Gastroesophageal sphincter (tissue), 4 donors: ENCODE results near the gene MUS81. TPM values are rescaled to one million over a fixed set of nuclear protein-coding genes. Genes with fewer than 3 reads are reported as not detected.
"Not testable (repeated sequence)": the region's sequence is repeated elsewhere in the genome, so short reads cannot be mapped to it uniquely, and the experiment has no call there.

Experiments
- ATAC-seq: fragments of 150-250 bp; one replicate; pipeline ENCODE4 v1.9.1; 2016; ENCODE audit warnings: mild to moderate bottlenecking, moderate library complexity
- H3K27ac ChIP-seq, 4 donors: fragments of 200-600 bp; sonication (generic) in 3 of 4; 1 replicate in 3 of 4; 2 replicates in 1 of 4; pipeline ENCODE4 v1.5.1; 2016 to 2019
- H3K27me3 ChIP-seq: fragments of 200-600 bp; sonication (generic); one replicate; pipeline ENCODE4 v1.5.1; 2019
- H3K36me3 ChIP-seq, 2 donors: fragments of 200-600 bp; sonication (generic); one replicate each; pipeline ENCODE4 v1.5.1; 2019; ENCODE audit warnings: control low read depth in 1 of 2
- H3K4me1 ChIP-seq, 3 donors: fragments of 200-600 bp; sonication (generic); 1 replicate in 2 of 3; 2 replicates in 1 of 3; pipeline ENCODE4 v1.5.1; 2016 to 2019; ENCODE audit warnings: control low read depth in 2 of 3
- H3K4me3 ChIP-seq, 2 donors: fragments of 200-600 bp; sonication (generic); one replicate each; pipeline ENCODE4 v1.5.1; 2019; ENCODE audit warnings: mild to moderate bottlenecking in 1 of 2, moderate library complexity in 1 of 2
- H3K9me3 ChIP-seq, 3 donors: fragments of 200-600 bp; sonication (generic); one replicate each; pipeline ENCODE4 v1.5.1; 2017 to 2019; ENCODE audit warnings: control low read depth in 2 of 3
- EP300 ChIP-seq: sonication (generic); formaldehyde crosslinking; IDR thresholded peaks from one replicate; pipeline ENCODE4 v1.6.1; 2017; ENCODE audit warnings: antibody characterized with exemption, mild to moderate bottlenecking
- POLR2A ChIP-seq, 2 donors: fragments of 450-650 bp; IDR thresholded peaks; one replicate each; pipeline ENCODE4 v1.6.1; 2017; ENCODE audit warnings: antibody characterized with exemption in 2 of 2, mild to moderate bottlenecking in 2 of 2, moderate library complexity in 1 of 2
- POLR2AphosphoS5 ChIP-seq: sonication (generic); formaldehyde crosslinking; IDR thresholded peaks from one replicate; pipeline ENCODE4 v1.6.1; 2017; ENCODE audit warnings: antibody characterized with exemption
- WGBS, 2 donors: methylation state at CpG; one replicate each; pipeline ENCODE4 v1.1.5; 2018; ENCODE audit warnings: low coverage in 1 of 2; 5-methylcytosine and 5-hydroxymethylcytosine counted together
- total RNA-seq, 4 donors: library from RNA; depleted of rRNA; stranded (reverse); fragments of >200 nt; gene quantifications; one replicate each; pipeline ENCODE4 v1.1.0, GENCODE V29; 2016
- TF ChIP-seq, protein P1 (sequence below), 4 experiments: fragments of 200-600 bp in 2 of 4; fragments of 450-650 bp in 2 of 4; sonication (generic) in 1 of 4; IDR thresholded peaks; one replicate each; pipeline ENCODE4 v1.5.1; 2017 to 2019; ENCODE audit warnings: antibody characterized with exemption in 4 of 4, mild to moderate bottlenecking in 2 of 4, moderate library complexity in 2 of 4

MUS81 gene
- total RNA-seq, 4 donors from 2014 or later: 37.2 to 71.7 (median 60.8) TPM

DNA sequence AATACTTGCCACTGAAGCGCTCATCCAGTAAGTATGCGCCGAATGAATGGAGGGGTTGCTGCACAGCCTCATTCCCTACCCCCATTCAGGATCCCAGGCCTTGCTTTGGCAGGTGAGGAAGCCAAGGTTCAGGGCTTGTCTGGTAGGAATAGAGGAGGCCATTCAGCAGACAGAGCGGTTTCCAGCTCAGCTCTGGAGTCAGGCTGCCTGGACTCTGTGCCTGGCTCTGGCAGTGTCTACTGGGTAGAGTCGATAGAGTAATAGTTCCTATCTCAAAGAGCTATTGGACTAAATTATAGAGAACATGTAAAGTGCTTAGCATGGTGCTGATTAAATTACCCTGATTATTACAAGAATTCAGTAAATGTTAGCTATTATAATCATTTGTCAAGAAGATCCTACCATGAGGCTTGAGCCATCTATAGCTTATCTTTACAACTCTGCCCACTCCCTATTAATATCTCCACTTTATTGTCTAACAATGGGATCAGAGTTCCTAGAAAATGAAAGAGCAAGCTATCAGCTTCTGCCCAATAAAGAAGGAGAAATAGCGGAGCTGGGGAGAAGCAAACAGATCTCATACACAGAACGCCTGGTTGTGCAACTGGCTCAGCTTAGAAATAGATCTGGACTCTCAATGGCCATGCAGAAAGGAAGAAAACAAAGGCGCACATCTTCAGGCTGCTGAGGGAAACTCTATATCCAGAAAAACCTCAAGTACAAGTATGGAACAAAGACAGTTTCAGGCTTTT is 33.1 kb upstream of the MUS81 start:
- Histone ChIP-seq H3K4me3 (no peak overlapping the region), H3K4me1 (no peaks in the 10 kb centered on the region), H3K9me3 (no peaks in the 10 kb centered on the region), H3K27ac (no peak overlapping the region), H3K27me3 (peaks cover 7% of the 10 kb centered on the region), H3K36me3 (no peaks in the 10 kb centered on the region)
- 84 to 91% methylated on average over 5 to 6 of the region's 8 CpGs for WGBS, 2 donors
- no peak for ATAC-seq
- TF ChIP-seq, protein P1, sequence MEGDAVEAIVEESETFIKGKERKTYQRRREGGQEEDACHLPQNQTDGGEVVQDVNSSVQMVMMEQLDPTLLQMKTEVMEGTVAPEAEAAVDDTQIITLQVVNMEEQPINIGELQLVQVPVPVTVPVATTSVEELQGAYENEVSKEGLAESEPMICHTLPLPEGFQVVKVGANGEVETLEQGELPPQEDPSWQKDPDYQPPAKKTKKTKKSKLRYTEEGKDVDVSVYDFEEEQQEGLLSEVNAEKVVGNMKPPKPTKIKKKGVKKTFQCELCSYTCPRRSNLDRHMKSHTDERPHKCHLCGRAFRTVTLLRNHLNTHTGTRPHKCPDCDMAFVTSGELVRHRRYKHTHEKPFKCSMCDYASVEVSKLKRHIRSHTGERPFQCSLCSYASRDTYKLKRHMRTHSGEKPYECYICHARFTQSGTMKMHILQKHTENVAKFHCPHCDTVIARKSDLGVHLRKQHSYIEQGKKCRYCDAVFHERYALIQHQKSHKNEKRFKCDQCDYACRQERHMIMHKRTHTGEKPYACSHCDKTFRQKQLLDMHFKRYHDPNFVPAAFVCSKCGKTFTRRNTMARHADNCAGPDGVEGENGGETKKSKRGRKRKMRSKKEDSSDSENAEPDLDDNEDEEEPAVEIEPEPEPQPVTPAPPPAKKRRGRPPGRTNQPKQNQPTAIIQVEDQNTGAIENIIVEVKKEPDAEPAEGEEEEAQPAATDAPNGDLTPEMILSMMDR (IDR thresholded peaks at IDR 0.05): no peak
- TF ChIP-seq POLR2A (IDR thresholded peaks at IDR 0.05) (no peak), POLR2AphosphoS5 (no peak), EP300 (no peak)

DNA sequence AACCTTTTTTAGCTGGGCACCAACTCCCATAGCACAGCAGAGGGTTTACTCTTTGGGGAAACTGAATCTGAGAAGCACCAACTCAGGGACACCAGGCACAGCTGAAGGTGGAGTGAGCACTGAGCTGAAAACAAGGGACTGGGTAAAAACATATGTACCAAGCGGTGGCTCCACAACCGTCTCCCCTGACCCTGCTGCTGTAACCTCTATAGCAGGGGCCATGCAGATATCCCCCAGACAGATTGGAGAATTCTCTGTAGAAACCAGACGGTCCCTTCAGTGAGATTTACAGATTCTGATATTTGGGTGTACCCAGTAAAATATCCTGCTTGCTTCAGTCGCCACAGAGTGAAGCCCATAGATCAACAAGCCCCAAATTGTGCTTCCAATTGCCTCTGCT is 30.8 kb upstream of the MUS81 start:
- no peaks in the 10 kb centered on the region for H3K36me3 ChIP-seq
- H3K9me3 ChIP-seq: no peaks in the 10 kb centered on the region
- no peak overlapping the region for H3K4me3 ChIP-seq
- WGBS, 2 donors: 50 to 77% methylated on average over 2 to 3 of the region's 4 CpGs
- no peak overlapping the region for H3K27ac ChIP-seq
- TF ChIP-seq POLR2AphosphoS5: no peak
- TF ChIP-seq EP300: no peak
- TF ChIP-seq, protein P1 (IDR thresholded peaks at IDR 0.05): no peak
- TF ChIP-seq POLR2A (IDR thresholded peaks at IDR 0.05): no peak
- peaks cover 0 to 16% (median 10%) of the 10 kb centered on the region in 3 donors for H3K4me1 ChIP-seq
- no peak for ATAC-seq
- peaks cover 7% of the 10 kb centered on the region for H3K27me3 ChIP-seq

DNA sequence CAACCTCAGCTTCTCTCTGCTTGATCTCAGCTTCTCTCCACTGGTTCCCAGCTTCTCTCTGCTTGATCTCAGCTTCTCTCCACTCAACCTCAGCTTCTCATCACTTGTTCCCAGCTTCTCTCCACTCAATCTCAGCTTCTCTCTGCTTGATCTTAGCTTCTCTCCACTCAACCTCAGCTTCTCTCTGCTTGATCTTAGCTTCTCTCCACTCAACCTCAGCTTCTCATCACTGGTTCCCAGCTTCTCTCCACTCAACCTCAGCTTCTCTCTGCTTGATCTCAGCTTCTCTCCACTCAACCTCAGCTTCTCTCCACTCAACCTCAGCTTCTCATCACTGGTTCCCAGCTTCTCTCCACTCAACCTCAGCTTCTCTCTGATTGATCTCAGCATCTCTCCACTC is 28.0 kb upstream of the MUS81 start:
- H3K27me3 ChIP-seq, H3K36me3 ChIP-seq, H3K27ac ChIP-seq, ATAC-seq, H3K4me3 ChIP-seq, H3K9me3 ChIP-seq: not testable (repeated sequence)
- H3K4me1 ChIP-seq: peaks cover 0 to 19% (median 10%) of the 10 kb centered on the region in 3 donors

DNA sequence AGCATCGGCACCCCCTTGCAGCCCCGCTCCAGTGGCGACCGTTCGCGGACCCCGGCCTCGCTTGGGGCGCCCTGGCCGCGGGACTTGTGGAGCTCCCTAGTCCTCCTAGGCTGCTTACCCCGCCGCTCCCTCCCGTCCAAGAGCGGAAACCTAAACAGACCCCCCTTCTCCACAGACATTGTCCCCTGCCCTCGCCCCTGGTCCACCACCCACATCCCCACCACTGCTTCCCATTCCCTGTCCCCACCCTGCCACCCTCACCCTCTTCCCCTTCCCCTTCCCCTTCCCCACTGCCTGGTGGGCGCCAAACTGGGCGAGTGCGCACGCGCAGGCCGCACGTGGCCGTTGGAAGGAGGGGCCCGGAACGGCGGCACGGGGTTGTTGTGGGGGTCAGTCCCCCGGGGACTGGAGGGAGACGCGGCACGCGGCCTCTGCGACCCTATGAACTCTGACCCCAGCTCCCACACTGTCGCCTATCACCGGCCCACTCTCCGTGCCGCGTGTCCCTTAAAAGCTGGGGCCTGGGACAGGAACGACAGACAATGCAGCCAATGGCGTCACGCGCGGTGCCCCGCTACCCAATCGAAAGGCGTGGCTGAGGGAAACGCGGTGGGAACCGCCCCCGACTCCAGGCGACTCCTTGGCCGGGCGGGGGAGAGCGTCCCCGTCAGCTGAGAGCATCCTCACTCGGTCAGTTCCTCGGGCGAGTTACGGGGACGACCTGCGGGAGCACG is 26.8 kb upstream of the MUS81 start, which contains the start of gene SNX32:
Gene SNX32 (plus strand): TSS at position 667 of the 734 bp plus-strand sequence. CDS start 103 bp downstream, outside the sequence.
- Histone ChIP-seq H3K36me3 (no peaks in the 10 kb centered on the region), H3K27ac (peak within 1 kb of the TSS in 3 of 4 donors; percentile 48 to 59 (median 50)), H3K27me3 (peaks cover 7% of the 10 kb centered on the region), H3K4me3 (peak within 1 kb of the TSS; percentile 39 to 63), H3K9me3 (no peaks in the 10 kb centered on the region), H3K4me1 (peaks cover 0 to 19% (median 10%) of the 10 kb centered on the region in 3 donors)
- peak; percentile 100 for ATAC-seq
- TF ChIP-seq POLR2AphosphoS5: peak; percentile 16
- TF ChIP-seq, protein P1 (IDR thresholded peaks at IDR 0.05): no peak
- no peak for TF ChIP-seq POLR2A (IDR thresholded peaks at IDR 0.05)
- 0% methylated on average over 3 of the region's 63 CpGs; no CpG with 5 or more reads in 1 of the 2 donors for WGBS, 2 donors

DNA sequence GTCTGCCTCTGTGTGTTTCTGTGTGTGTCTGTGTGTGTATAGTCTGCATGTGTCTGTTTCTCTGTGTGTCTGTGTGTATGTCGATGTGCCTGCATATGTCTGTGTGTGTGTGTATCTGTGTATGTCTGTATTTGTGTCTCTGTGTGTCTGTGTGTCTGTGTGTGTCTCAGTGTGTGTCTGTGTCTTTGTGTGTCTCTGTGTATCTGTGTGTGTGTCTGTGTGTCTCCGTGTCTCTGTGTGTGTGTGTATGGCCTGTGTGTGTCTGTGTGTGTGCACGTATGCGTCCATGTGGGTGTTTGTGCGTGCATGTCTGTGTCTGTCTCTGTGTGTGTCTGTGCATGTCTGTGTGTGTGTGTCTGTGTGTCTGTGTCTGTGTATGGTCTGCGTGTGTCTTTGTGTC is 26.0 kb upstream of the MUS81 start:
- no peak for ATAC-seq
- 20 to 33% methylated on average over 1 to 3 of the region's 6 CpGs for WGBS, 2 donors
- peaks cover 0 to 19% (median 10%) of the 10 kb centered on the region in 3 donors for H3K4me1 ChIP-seq
- TF ChIP-seq POLR2A (IDR thresholded peaks at IDR 0.05) (no peak), POLR2AphosphoS5 (no peak), EP300 (no peak)
- TF ChIP-seq, protein P1 (IDR thresholded peaks at IDR 0.05): no peak
- H3K27ac ChIP-seq: no peak overlapping the region
- H3K4me3 ChIP-seq: peak overlapping the region; percentile 6 to 63
- peaks cover 5% of the 10 kb centered on the region for H3K27me3 ChIP-seq
- H3K9me3 ChIP-seq: no peaks in the 10 kb centered on the region
- no peaks in the 10 kb centered on the region for H3K36me3 ChIP-seq
